Calu3 (cell line): ENCODE data around the gene LSM12. TPM values are rescaled to one million over a fixed set of nuclear protein-coding genes. Genes with fewer than 3 reads are reported as not detected.

Experiments used
- BruUV-seq: library from RNA; stranded (reverse); fragments of 400-500 nt; replicated peaks from 2 replicates; lab custom pipeline; 2021; lab: Mats Ljungman, UMichigan
- CTCF ChIA-PET: fragments of 300-600 bp; sonication (Branson Sonifier 250); formaldehyde crosslinking; loops from one replicate; lab custom pipeline; 2022; ENCODE audit warnings: antibody characterized with exemption; lab: Charles Lee
- DNase-seq: peaks from one replicate; pipeline ENCODE4 v3.0.0; 2022
- H3K27ac Mint-ChIP-seq: one replicate; pipeline ENCODE4 v1.8.0; 2022; ENCODE audit warnings: mixed read lengths; ENCODE audit not compliant: unreplicated experiment
- H3K27me3 Mint-ChIP-seq: one replicate; pipeline ENCODE4 v1.8.0; 2022; ENCODE audit warnings: mixed read lengths; ENCODE audit not compliant: unreplicated experiment
- H3K36me3 Mint-ChIP-seq: one replicate; pipeline ENCODE4 v1.8.0; 2022; ENCODE audit warnings: mild to moderate bottlenecking, moderate library complexity, mixed read lengths; ENCODE audit not compliant: insufficient read depth, unreplicated experiment
- H3K4me1 Mint-ChIP-seq: one replicate; pipeline ENCODE4 v1.8.0; 2022; ENCODE audit warnings: mild to moderate bottlenecking, low read depth, mixed read lengths; ENCODE audit not compliant: unreplicated experiment
- H3K4me3 Mint-ChIP-seq: one replicate; pipeline ENCODE4 v1.8.0; 2022; ENCODE audit warnings: mild to moderate bottlenecking, low read depth, moderate library complexity, mixed read lengths; ENCODE audit not compliant: unreplicated experiment
- H3K9me3 Mint-ChIP-seq: one replicate; pipeline ENCODE4 v1.8.0; 2022; ENCODE audit warnings: low read depth, mixed read lengths; ENCODE audit not compliant: unreplicated experiment
- CTCF ChIP-seq: fragments of 200-600 bp; IDR thresholded peaks from one replicate; pipeline ENCODE4 v1.8.0; 2022; ENCODE audit warnings: antibody characterized with exemption; ENCODE audit not compliant: unreplicated experiment
- intact Hi-C: fragments of 100-400 bp; cut with micrococcal nuclease; formaldehyde crosslinking; loops from one replicate; pipeline ENCODE4 v1.10.0; 2022; ENCODE audit not compliant: unreplicated experiment
- total RNA-seq: library from RNA; stranded (reverse); gene quantifications from 2 replicates; pipeline ENCODE4 v1.2.3, GENCODE V29; 2022

Gene LSM12
- total RNA-seq, 1 experiment from 2014 or later: 79.5 TPM

- Mint-ChIP-seq H3K4me1 (no peaks in the 10 kb centered on the region), H3K9me3 (no peaks in the 10 kb centered on the region), H3K4me3 (no peak overlapping the region), H3K27me3 (no peaks in the 10 kb centered on the region), H3K36me3 (peaks cover 35% of the 10 kb centered on the region), H3K27ac (no peak overlapping the region)
- intact Hi-C loops: no loop called here
- TF ChIP-seq CTCF: no peak
- CTCF ChIA-PET: interaction anchor here (0.9 kb wide), 1 partner anchor 106 kb away, joined by 4 read pairs; the partner anchor contains the start of gene TMUB2
- no peak for DNase-seq
- no TSS peak for BruUV-seq
Measured at GRCh38 chr17:44079877-44080821, 13.7 kb upstream of the LSM12 start.

- H3K27me3 Mint-ChIP-seq: no peaks in the 10 kb centered on the region
- intact Hi-C loops: no loop called here
- BruUV-seq: no TSS peak
- H3K4me3 Mint-ChIP-seq: no peak overlapping the region
- no peak for DNase-seq
- no peaks in the 10 kb centered on the region for H3K4me1 Mint-ChIP-seq
- no peaks in the 10 kb centered on the region for H3K9me3 Mint-ChIP-seq
- H3K27ac Mint-ChIP-seq: no peak overlapping the region
- H3K36me3 Mint-ChIP-seq: peaks cover 32% of the 10 kb centered on the region
- no peak for TF ChIP-seq CTCF
- CTCF ChIA-PET: interaction anchor here (0.6 kb wide), 1 partner anchor 25 kb away, joined by 3 read pairs; no protein-coding TSS in a partner anchor
Measured at GRCh38 chr17:44078412-44078811, 11.9 kb upstream of the LSM12 start.

- no peak for TF ChIP-seq CTCF
- intact Hi-C loops: no loop called here
- Mint-ChIP-seq H3K4me3 (no peak overlapping the region), H3K27me3 (no peaks in the 10 kb centered on the region), H3K9me3 (no peaks in the 10 kb centered on the region), H3K27ac (no peak overlapping the region), H3K4me1 (no peaks in the 10 kb centered on the region), H3K36me3 (peaks cover 23% of the 10 kb centered on the region)
- BruUV-seq: no TSS peak
- DNase-seq: no peak
- CTCF ChIA-PET: no interaction called here
Measured at GRCh38 chr17:44077595-44077909, 11.1 kb upstream of the LSM12 start.

- no peak for TF ChIP-seq CTCF
- no peak overlapping the region for H3K4me3 Mint-ChIP-seq
- CTCF ChIA-PET: no interaction called here
- no TSS peak for BruUV-seq
- no peaks in the 10 kb centered on the region for H3K27me3 Mint-ChIP-seq
- H3K27ac Mint-ChIP-seq: no peak overlapping the region
- H3K36me3 Mint-ChIP-seq: peaks cover 18% of the 10 kb centered on the region
- intact Hi-C loops: no loop called here
- H3K9me3 Mint-ChIP-seq: no peaks in the 10 kb centered on the region
- no peak for DNase-seq
- H3K4me1 Mint-ChIP-seq: peaks cover 5% of the 10 kb centered on the region
Measured at GRCh38 chr17:44076716-44077594, 10.5 kb upstream of the LSM12 start.
